Duodenal mucosa (tissue), 2 donors: ENCODE measurements around the gene RHOT2.

ENCODE experiments used
- H3K27ac ChIP-seq: one replicate; pipeline ENCODE4 v1.7.0; 2013; ENCODE audit warnings: low read depth, low read length
- H3K27me3 ChIP-seq, 2 donors: one replicate each; pipeline ENCODE4 v1.7.0; 2013; ENCODE audit warnings: low read length in 2 of 2, control low read depth in 1 of 2; ENCODE audit not compliant: insufficient read depth in 2 of 2, control insufficient read depth in 1 of 2
- H3K36me3 ChIP-seq, 2 donors: one replicate each; pipeline ENCODE4 v1.7.0; 2013; ENCODE audit warnings: low read length in 2 of 2, control low read depth in 1 of 2; ENCODE audit not compliant: insufficient read depth in 2 of 2, control insufficient read depth in 1 of 2
- H3K4me1 ChIP-seq, 2 donors: one replicate each; pipeline ENCODE4 v1.7.0; 2013; ENCODE audit warnings: low read length in 2 of 2, control low read depth in 1 of 2; ENCODE audit not compliant: insufficient read depth in 2 of 2, control insufficient read depth in 1 of 2
- H3K4me3 ChIP-seq, 2 donors: one replicate each; pipeline ENCODE4 v1.7.0; 2013; ENCODE audit warnings: low read length in 2 of 2, low read depth in 1 of 2
- H3K9ac ChIP-seq, 2 donors: one replicate each; pipeline ENCODE4 v1.7.0; 2013; ENCODE audit warnings: low read length in 2 of 2, low read depth in 1 of 2
- H3K9me3 ChIP-seq, 2 donors: one replicate each; pipeline ENCODE4 v1.7.0; 2013; ENCODE audit warnings: low read length in 2 of 2, control low read depth in 1 of 2; ENCODE audit not compliant: control insufficient read depth in 1 of 2

The RHOT2 gene

DNA sequence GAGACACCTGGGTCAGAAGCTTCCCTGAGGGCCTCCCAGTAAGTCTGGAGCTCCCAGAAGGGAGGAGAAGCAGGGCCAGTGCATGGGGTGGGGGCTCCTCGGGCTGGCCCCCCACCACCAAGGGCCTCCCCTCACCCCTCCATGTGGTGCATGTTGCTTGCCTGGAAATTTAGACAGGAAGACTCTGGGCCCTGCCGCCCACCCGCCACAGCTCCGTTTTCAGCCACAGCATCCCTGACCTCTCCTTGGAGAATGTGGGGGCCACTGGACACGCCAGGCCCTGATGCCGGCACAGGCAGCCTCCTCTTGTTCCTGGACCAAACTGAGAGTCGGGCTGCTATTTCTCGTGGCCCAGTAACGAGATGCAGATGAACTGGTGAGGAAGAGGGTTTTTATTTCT is 29.1 kb upstream of the RHOT2 start:
- no peak overlapping the region for H3K4me3 ChIP-seq
- H3K9me3 ChIP-seq: no peaks in the 10 kb centered on the region
- H3K9ac ChIP-seq: no peak overlapping the region
- no peaks in the 10 kb centered on the region for H3K27me3 ChIP-seq
- H3K36me3 ChIP-seq: peaks cover 0 to 6% of the 10 kb centered on the region in 2 donors
- no peak overlapping the region for H3K27ac ChIP-seq
- peaks cover 18 to 34% of the 10 kb centered on the region in 2 donors for H3K4me1 ChIP-seq

DNA sequence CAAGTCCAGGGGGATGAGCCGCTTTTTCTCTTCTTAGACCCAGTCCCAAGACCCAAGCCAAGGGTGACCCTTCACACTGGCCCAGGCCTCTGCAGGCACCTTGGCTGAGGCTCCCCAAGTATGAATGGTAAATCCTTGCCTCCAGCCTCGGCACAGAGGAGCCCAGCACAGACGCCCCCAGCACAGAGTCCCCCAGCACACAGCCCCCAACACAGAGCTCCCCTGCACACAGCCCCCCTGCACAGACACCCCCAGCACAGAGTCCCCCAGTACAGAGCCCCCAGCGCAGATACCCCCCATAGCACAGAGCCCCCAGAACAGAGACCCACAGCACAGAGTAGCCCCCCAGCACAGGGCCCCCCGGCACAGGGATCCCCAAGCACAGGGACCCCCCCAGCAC is 27.3 kb upstream of the RHOT2 start:
- Histone ChIP-seq H3K27me3 (no peaks in the 10 kb centered on the region), H3K4me3 (no peak overlapping the region), H3K9me3 (no peaks in the 10 kb centered on the region), H3K27ac (no peak overlapping the region), H3K36me3 (no peaks in the 10 kb centered on the region), H3K4me1 (peaks cover 28 to 36% of the 10 kb centered on the region in 2 donors), H3K9ac (peak overlapping the region in 1 of 2 donors; percentile 79)

DNA sequence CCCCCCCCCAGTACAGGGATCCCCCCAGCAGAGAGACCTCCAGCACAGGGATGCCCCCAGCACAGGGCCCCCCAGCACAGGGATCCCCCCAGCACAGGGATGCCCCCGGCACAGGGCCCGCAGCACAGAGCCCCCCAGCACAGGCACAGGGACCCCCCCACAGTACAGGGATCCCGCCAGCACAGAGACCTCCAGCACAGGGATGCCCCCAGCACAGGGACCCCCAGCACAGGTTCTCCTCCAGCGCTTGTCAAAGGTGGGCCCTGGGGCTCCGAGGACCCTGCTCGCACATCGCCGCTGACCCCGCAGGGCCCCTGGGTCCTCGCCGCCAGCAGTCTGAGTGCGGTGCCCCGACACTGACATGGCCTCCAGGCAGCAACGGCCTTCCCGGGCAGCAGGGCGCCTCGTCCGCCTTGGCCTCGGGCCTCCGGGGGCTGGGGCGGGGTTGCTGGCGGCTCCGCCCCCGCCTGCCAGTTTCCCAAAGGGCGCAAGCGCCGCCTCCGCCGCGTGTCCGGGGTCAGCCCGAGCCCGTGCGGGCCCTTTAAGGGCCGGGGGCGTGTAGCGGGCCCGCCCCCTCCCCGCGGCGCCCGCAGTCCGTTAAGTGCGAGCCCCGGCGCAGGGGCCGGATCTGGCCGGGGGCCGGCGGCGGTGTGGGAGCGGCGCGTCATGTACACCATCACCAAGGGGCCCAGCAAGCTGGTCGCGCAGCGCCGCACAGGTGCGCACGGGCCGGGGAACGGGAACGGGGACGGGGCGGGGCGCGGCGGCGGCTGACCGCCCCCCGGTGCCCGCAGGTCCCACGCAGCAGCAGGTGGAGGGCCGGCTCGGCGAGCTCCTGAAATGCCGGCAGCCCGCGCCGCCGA is 26.4 kb upstream of the RHOT2 start, which contains the start of gene MCRIP2:
TSS of gene MCRIP2 (plus strand) at position 503 of the 863 bp plus-strand sequence. CDS start at position 667, 164 bp downstream.
- Histone ChIP-seq H3K9ac (peak within 1 kb of the TSS; percentile 79 to 96), H3K27me3 (no peaks in the 10 kb centered on the region), H3K36me3 (no peaks in the 10 kb centered on the region), H3K4me3 (peak within 1 kb of the TSS; percentile 73 to 83), H3K9me3 (no peaks in the 10 kb centered on the region), H3K27ac (peak within 1 kb of the TSS; percentile 84), H3K4me1 (peaks cover 37 to 46% of the 10 kb centered on the region in 2 donors)

DNA sequence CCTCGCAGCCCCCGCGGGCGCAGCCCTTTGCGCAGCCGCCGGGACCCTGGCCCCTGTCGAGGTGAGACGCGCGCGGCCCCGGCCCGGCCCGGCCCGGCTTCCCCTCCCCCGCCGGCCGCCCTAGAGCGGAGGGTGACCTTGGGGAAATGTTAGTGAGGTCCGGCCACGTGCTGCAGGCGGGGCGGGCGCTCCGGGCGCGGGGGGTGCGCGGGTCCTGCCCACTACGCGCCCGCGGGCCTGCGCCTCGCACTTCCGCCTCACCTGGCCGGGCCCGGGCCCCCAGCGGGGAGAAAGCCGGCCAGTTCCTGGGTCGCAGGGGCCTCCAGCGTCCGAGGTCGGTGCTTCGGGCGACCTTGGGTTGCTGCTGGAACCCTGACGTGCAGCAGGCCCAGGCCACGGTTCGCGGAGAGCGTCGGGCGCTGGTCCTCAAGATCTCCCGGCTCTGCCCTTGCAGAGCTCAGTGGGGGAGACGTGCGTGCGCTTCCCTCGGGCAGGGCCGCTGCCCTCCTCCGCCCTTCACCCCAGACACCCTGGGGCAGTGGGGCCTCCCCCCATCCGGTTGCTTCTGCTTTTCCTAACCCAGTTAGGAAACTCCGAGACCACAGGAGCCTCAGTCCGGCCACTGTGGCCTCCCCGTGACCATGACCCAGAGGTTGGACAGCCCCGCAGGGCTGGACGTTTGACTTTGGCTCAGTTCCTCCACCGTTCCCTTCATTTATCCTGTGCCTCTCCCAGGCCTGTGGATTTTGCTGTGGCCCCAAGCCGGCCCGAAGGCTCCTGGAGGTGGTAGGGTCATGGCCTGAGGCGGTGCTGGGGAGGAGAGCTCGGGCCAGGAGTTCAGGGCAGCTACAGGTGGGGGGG is 25.5 kb upstream of the RHOT2 start:
- peak overlapping the region; percentile 79 for H3K9ac ChIP-seq
- H3K36me3 ChIP-seq: no peaks in the 10 kb centered on the region
- H3K27ac ChIP-seq: peak overlapping the region; percentile 84
- H3K4me1 ChIP-seq: peaks cover 44 to 52% of the 10 kb centered on the region in 2 donors
- no peaks in the 10 kb centered on the region for H3K27me3 ChIP-seq
- H3K9me3 ChIP-seq: no peaks in the 10 kb centered on the region
- H3K4me3 ChIP-seq: peak overlapping the region; percentile 73 to 83

DNA sequence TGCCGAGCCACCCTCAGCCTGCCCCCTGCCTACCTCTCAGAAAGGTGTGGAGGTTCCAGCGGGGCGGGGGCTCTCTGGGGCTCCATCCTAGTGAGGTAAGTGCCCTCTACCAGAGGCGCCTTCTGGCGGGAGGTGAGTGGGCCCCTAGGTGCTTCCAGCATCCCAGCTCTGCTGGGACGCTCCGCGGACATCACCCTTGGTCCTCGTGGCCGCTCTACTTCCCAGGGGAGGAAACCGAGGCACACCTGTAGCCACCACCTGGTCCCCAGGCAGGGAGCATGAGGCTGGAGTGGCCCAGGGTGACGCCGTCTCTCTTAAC is 24.9 kb upstream of the RHOT2 start:
- no peaks in the 10 kb centered on the region for H3K36me3 ChIP-seq
- H3K4me3 ChIP-seq: peak overlapping the region; percentile 73 to 83
- H3K9ac ChIP-seq: peak overlapping the region; percentile 79
- no peaks in the 10 kb centered on the region for H3K9me3 ChIP-seq
- H3K27ac ChIP-seq: peak overlapping the region; percentile 62
- H3K27me3 ChIP-seq: no peaks in the 10 kb centered on the region
- peaks cover 44 to 53% of the 10 kb centered on the region in 2 donors for H3K4me1 ChIP-seq

DNA sequence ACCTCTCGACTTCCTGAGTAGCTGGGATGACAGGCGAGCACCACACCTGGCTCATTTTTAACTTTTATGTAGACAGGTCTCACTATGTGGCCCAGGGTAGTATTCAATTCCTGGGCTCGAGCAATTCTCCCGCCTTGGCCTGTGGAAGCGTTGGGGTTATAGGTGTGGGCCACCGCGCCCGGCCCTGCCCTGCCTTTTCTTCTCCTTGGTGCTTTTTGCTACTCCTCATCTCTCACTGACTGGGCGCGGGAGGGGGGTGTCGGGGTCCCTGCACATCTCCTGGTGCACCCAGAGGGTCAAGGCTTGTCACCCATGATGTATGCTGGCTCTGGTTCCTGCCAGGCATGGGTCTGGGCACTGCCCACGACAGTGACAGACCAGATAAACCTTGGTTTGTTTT is 23.4 kb upstream of the RHOT2 start:
- Histone ChIP-seq H3K9me3 (no peaks in the 10 kb centered on the region), H3K4me3 (peak overlapping the region in 1 of 2 donors; percentile 15), H3K36me3 (no peaks in the 10 kb centered on the region), H3K4me1 (peaks cover 50 to 61% of the 10 kb centered on the region in 2 donors), H3K27ac (no peak overlapping the region), H3K9ac (peak overlapping the region in 1 of 2 donors; percentile 25), H3K27me3 (no peaks in the 10 kb centered on the region)

DNA sequence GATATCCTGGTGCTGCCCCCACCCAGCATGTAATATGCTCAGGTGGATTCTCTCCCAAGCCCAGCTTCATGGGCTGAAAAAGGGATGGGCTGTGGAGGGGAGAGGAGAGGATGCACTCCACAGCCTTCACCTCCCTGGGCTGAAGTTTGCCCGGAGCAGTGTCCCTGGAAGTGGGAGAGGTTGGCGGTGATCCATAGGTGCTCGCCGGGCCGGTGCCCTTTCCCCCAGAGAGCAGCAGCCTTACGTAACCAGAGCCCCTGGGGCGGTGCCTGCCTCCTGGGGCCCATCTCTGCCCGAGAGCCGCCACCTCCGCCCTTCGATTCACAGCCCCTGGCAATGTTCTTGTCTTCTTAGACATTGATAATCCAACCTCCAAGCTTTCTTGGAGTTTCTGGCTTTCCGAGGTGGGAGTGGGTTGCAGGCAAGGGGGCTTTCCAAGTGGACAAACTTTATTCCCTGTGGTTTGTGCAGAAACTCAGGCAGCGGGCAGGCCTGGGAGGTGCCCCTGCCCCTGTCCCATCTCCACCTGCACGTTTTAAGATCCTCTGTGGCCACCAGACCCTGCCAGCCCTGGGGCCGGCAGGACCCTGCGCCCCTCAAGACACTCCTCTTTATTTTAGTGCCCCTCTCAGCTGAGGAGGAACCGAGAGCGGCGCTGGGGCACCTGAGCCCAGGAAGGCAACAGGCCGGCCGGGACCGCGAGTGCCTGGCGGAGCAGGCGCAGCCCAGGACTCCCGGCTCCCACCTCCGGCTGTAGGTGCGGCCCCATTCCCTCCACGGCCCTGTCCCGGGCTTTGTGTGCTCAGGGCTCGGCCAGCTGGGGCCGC is 21.9 kb upstream of the RHOT2 start:
- Histone ChIP-seq H3K4me1 (peaks cover 61 to 71% of the 10 kb centered on the region in 2 donors), H3K27ac (peak overlapping the region; percentile 38)

DNA sequence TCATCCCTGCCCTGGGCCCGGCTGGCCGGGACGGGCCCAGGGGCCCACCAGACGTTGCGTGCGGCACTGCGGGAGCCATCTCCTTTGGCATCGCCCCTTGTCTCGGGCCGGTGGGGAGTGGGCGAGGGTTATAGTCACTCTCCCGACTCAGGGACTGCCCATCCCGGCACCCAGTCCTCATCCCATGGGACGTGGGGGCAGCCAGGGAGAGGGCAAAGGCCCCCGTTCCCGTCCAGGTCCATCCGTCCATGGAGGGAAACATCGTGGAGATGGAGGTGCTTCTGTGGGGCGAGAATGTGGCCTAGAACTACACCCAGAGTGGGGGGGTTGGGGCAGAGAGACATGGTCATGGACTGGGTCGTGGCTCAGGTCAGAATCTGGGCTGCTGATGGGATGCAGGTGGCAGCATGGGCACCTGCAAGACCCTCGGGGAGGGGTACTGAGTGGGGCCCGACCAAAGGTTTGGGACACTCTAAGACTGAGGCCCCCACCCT is 21.2 kb upstream of the RHOT2 start:
- Histone ChIP-seq H3K27me3 (no peaks in the 10 kb centered on the region), H3K4me1 (peaks cover 61 to 67% of the 10 kb centered on the region in 2 donors), H3K4me3 (peak overlapping the region in 1 of 2 donors; percentile 11), H3K36me3 (no peaks in the 10 kb centered on the region), H3K9ac (peak overlapping the region in 1 of 2 donors; percentile 59), H3K9me3 (no peaks in the 10 kb centered on the region), H3K27ac (peak overlapping the region; percentile 77)

More for the DNA sequence above, 21.9 kb upstream of the RHOT2 start:
- H3K9me3 ChIP-seq: no peaks in the 10 kb centered on the region
- H3K36me3 ChIP-seq: no peaks in the 10 kb centered on the region
- H3K4me3 ChIP-seq: peak overlapping the region; percentile 30 to 35
- peak overlapping the region; percentile 59 for H3K9ac ChIP-seq
- no peaks in the 10 kb centered on the region for H3K27me3 ChIP-seq

DNA sequence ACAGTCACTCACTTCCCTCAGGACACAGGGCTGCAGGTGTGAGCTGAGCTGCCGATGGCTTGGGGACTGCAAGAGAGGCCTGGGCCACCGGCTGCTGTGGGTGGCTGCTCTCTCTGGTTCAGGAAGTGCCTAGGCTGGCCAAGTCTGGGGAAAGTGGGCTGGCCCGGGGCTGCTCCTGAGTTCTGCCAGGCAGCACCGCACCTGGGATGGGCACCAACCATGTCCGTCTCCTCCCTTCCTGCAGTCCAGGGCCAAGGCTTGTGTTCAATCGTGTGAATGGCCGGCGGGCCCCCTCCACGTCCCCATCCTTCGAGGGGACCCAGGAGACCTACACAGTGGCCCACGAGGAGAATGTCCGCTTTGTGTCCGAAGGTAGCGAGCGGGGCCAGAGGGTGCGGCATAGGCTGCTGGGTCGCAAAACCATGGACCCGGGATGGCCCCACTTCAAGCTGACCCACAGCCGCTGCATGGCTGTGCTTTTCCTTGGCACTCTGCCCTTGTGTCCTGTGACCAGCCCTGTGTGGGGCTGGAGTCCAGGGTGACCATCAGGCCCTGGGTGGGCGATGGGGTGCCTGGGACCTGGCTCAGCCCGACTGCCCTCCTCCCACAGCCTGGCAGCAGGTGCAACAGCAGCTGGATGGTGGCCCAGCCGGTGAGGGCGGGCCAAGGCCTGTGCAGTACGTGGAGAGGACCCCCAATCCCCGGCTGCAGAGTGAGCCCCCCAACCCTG is 20.6 kb upstream of the RHOT2 start:
- Histone ChIP-seq H3K27me3 (no peaks in the 10 kb centered on the region), H3K27ac (peak overlapping the region; percentile 77), H3K9me3 (no peaks in the 10 kb centered on the region), H3K36me3 (no peaks in the 10 kb centered on the region), H3K9ac (peak overlapping the region; percentile 59 to 92), H3K4me1 (peaks cover 61 to 67% of the 10 kb centered on the region in 2 donors), H3K4me3 (peak overlapping the region; percentile 67 to 89)
